ENCODE measurements around the gene CPNE6. TPM values are rescaled to one million over a fixed set of nuclear protein-coding genes. Genes with fewer than 3 reads are reported as not detected.

The CPNE6 gene
- total RNA-seq, 1 experiment from 2014 or later, result not detected

DNA sequence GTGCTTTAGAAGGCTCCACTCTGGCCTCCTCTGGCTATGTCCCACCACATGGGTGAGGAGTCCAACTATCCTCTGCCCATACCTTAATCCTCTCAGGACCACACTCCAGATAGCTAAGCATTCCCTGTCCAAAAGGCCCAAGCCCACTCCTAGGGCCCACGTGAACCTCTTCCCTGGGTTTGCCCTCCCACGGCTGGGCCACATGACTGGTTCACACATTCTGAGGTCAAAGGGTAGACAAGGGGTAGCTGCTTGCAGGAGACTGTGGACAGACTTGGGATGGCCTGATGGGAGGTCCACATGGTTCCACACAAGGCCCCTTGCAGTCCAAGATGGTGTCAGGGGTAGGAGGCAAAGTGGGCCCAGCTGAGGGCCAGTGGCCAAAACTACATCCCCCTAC is 16.7 kb downstream of the CPNE6 start:
- Histone ChIP-seq H2BK12ac (ENCODE audit: insufficient read length, low read depth, low read length) (no peak overlapping the region), H3K14ac (ENCODE audit: insufficient read depth, low read length) (no peak overlapping the region), H4K8ac (replicated peaks; ENCODE audit: insufficient read length, low read depth, low read length) (no peak overlapping the region), H2BK20ac (ENCODE audit: low read depth, low read length, poor library complexity, severe bottlenecking) (no peak overlapping the region), H3K9ac (ENCODE audit: extremely low read depth, insufficient read length, low read length) (no peak overlapping the region), H3K4ac (ENCODE audit: low read depth, low read length) (no peak overlapping the region), H3K18ac (ENCODE audit: insufficient read length, low read depth, low read length) (no peak overlapping the region), H3T11ph (ENCODE audit: low read length) (no peak overlapping the region), H3K9me3 (ENCODE audit: control insufficient read depth, low read depth, low read length) (no peaks in the 10 kb centered on the region), H3K27me3 (ENCODE audit: insufficient read depth, low read length) (no peaks in the 10 kb centered on the region), H2BK5ac (ENCODE audit: insufficient read length, low read length) (no peak overlapping the region), H4K5ac (ENCODE audit: insufficient read length, low read depth, low read length) (no peak overlapping the region), H2AFZ (ENCODE audit: low read length) (no peak overlapping the region), H3K56ac (ENCODE audit: insufficient read length, low read depth, low read length) (no peak overlapping the region), H3K23ac (ENCODE audit: insufficient read length, low read depth, low read length) (no peak overlapping the region), H2BK15ac (ENCODE audit: low read depth, low read length) (peak overlapping the region; percentile 20; the same call in 1 of the 2 replicates), H3K27ac (ENCODE audit: insufficient read length, low read depth, low read length) (no peak overlapping the region), H4K91ac (ENCODE audit: insufficient read length, low read depth, low read length) (no peak overlapping the region), H3K4me2 (ENCODE audit: insufficient read depth, insufficient read length, low read length) (no peak overlapping the region), H3K4me1 (ENCODE audit: insufficient read depth, low read length) (no peaks in the 10 kb centered on the region), H4K20me1 (ENCODE audit: control insufficient read depth, insufficient read depth, insufficient read length) (no peaks in the 10 kb centered on the region), H3K79me1 (ENCODE audit: insufficient read depth, low read depth, low read length, poor library complexity, severe bottlenecking) (no peaks in the 10 kb centered on the region), H3K23me2 (ENCODE audit: insufficient read length, low read depth, low read length, poor library complexity, severe bottlenecking) (no peaks in the 10 kb centered on the region), H3K79me2 (ENCODE audit: insufficient read depth, low read length) (no peaks in the 10 kb centered on the region), H2AK5ac (ENCODE audit: insufficient read length, low read length) (no peak overlapping the region), H2BK120ac (ENCODE audit: low read depth, low read length, poor library complexity, severe bottlenecking) (no peak overlapping the region)
- no peak overlapping the region for H3K27ac Mint-ChIP-seq
- no CpG with 5 or more reads among the region's 2 CpGs for WGBS (ENCODE audit: extremely low coverage, insufficient read length, low lambda C conversion rate)
- no peak for TF ChIP-seq CTCF (conservative IDR thresholded peaks at IDR 0.05)
- peaks cover 10% of the 10 kb centered on the region for H3K27me3 Mint-ChIP-seq (ENCODE audit: low read depth)
- no peak for DNase-seq
- H3K36me3 Mint-ChIP-seq (ENCODE audit: insufficient read depth in 1 of 3, low read depth in 3 of 3), result no peaks in the 10 kb centered on the region
- H3K4me1 Mint-ChIP-seq, result peaks cover 9 to 26% of the 10 kb centered on the region in 2 experiments
- no peaks in the 10 kb centered on the region for H3K9me3 Mint-ChIP-seq
- H3K4me3 Mint-ChIP-seq, result no peak overlapping the region

Data from H9 (cell line).